Right lung (tissue), 5 donors: ENCODE results near the gene ARIH1. TPM values are rescaled to one million over a fixed set of nuclear protein-coding genes. Genes with fewer than 3 reads are reported as not detected.

Experiments
- DNase-seq, 2 donors: peaks; one replicate each; pipeline ENCODE4 v3.0.0-alpha.2; 2013
- polyA plus RNA-seq, 5 donors: library from polyadenylated mRNA; unstranded; fragments of 120-200 nt; gene quantifications; one replicate each; pipeline versions ENCODE4 v1.2.1 to v1.2.3, GENCODE V29; 2013; ENCODE audit warnings: inconsistent platforms in 1 of 5, low replicate concordance in 1 of 5; ENCODE audit not compliant: insufficient read length in 5 of 5, insufficient read depth in 1 of 5

Gene ARIH1
- polyA plus RNA-seq, 5 donors, result 158 to 211 (median 201) TPM

DNA sequence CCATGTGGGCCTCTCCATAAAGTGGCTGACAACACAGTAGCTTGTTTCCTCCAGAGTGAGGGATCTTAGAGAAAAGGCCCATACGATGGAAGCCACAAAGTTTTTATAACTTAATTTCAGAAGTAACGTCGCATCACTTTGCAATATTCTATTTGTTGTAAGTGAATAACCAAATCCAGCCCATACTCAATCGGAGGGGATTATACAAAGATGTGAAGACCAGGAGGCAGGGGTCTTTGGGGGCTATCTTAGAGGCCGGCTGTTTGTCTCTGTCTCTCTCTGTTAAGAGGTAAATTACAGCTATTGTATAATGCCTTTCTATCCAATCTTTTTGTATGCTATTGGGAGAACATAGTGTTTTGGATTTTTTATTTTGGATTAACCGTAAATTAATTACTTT lies 9.1 kb downstream of the ARIH1 start:
- DNase-seq, result no peak

- no peak for DNase-seq
Measured at GRCh38 chr15:72486144-72486543, 12.0 kb downstream of the ARIH1 start.

GRCh38 chr15:72487070-72487797 lies 13.1 kb downstream of the ARIH1 start:
- DNase-seq, result no peak

DNA sequence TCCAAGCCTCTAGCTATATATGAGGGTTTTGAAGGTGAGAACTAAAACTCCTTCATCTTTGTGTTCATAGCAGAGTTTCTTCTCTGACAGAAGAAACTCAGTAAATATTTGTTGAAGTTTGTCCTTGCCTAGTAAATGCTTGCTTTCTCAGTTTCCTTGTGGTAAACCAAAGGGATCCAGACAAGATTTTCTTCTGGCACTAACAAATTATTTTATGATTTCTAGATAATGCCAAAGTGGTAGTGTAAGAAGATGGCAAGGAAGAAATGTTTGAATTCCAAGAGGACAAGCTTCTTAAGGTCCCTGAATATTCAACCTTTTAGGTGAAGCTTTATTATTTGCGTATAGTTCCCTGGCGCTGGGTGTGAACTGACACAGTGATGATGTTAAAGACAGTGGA lies 14.4 kb downstream of the ARIH1 start:
- DNase-seq, result no peak

GRCh38 chr15:72489943-72490554 lies 15.9 kb downstream of the ARIH1 start:
- DNase-seq, result no peak

DNA sequence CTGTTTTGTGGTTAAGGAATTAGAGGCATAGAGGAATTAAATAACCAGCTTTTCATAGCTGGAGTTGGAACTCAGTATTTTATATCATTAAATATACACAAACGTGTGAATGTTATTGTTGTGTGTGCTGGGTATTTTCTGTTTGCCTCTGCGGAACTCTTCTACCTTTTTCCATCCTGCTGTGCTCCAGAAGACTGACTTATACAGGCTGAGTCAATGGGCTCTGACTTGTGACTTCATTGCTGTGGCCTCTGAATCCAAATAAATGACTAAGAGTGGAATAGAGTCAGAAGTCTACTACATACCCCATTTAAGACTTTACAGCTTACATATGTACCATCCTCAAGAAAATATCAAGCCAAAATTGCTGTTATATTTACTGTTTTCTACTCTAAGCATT lies 17.6 kb downstream of the ARIH1 start:
- DNase-seq, result no peak

- no peak for DNase-seq
Measured at GRCh38 chr15:72492733-72493132, 18.6 kb downstream of the ARIH1 start.

GRCh38 chr15:72493220-72493619 lies 19.1 kb downstream of the ARIH1 start:
- no peak for DNase-seq

DNA sequence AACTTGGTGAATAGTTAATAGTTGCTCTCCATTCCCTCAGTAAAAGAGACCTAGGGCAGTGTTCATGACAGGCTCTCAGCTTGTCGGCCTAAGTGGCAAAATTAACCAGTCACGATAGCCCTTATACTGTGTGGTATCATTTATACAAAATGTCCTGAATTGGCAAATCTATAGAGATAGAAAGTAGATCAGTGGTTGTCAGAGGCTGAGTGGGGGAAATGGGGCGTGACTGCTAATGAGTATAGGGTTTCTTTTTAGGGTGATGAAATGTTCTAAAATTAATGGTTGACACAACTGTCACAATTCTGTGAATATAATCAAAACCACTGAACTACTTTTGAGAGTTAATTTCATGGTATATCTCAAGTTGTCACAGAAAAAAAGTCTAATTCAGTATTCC lies 20.9 kb downstream of the ARIH1 start:
- no peak for DNase-seq

DNA sequence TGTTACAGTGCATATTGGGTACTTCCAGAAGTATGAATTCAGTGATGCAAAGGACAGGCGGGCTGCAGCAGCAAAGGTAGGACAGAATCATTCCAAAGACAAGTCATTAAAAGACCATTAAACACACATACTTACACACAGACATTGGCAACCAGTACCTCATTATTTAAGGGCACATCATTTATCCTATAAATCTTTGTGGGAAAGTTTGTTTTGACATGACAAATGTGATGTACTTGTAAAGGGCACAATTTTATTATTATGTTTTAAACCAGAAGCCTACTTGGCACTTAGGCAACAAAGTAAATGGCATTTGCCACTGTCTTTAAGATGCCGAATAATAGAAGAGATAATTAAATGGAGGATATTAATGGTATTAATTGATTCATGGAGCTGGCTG lies 22.7 kb downstream of the ARIH1 start:
- DNase-seq, result no peak

- no peak for DNase-seq
Measured at GRCh38 chr15:72497402-72497801, 23.3 kb downstream of the ARIH1 start.

DNA sequence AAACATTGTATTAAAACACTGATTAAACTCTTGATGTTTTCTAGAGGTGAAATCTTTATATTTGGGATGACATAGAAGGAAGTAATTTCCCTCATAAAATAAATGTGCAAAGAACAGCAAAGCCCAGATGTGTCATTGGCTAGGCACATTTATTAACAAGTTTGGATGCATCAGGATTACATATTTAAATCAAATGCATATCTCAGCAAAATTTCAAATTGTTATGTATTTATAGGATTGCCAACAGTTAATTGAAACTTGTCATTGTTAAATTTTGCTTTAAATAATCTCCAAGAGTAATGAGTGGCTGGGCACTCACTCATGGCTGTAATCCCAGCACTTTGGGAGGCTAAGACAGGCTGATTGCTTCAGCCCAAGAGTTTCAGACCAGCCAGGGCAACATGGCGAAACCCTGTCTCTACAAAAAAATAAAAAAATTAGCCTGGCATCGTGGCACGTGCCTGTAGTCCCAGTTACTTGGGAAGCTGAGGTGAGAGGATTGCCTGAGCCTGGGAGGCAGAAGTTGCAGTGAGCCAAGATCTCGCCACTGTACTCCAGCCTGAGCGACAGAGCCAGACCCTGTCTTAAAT lies 28.2 kb downstream of the ARIH1 start:
- no peak for DNase-seq

- DNase-seq, result no peak
Measured at GRCh38 chr15:72503147-72503546, 29.0 kb downstream of the ARIH1 start.

DNA sequence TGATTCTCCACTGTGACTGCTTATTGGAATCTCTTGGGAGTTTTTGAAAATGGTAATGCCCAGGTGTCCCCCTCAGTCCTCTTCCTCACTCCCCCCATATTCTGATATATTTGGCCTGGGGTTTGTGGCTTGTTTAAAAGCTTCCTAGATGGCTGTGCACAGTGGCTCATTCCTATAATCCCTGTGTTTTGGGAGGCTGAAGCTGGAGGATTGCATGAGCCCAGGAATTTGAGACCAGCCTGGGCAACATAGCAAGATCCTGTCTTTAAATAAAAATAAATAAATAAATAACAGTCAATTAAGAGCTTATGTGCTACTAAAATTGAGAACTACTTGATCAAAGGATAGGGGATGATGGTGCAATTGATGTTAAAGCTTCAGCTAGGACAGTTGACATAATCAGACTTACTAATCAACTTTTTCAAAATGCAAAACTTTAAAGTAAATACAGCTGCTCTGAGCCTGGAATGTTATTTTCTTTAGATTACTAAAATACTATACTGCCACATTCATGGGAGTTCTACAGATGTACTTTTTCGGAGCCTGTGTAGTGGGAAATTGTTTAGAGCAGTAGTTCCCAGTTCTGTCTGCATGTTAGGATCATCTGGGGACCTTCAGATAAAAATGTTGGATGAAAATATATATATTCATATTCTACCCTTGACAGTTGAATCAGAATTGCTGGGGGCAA lies 33.4 kb downstream of the ARIH1 start:
- no peak for DNase-seq

GRCh38 chr15:72509484-72509883 lies 35.4 kb downstream of the ARIH1 start:
- no peak for DNase-seq

DNA sequence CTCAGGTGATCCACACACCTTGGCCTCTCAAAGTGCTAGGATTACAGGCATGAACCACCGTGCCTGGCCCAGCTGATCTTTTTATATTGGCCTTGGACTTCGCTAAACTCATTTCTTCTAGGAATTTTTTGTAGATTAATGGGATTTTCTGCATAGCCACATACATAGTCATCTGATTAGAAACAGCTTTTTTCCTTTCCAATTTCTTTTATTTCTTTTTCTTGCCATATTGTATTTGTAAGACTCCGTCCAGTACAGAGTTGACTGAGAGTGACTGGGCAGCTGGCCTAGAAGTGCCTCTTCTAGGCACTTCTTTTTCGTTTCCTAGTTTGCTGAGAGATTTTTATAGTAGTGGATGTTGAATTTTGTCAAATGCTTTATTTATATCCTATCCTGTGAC lies 37.4 kb downstream of the ARIH1 start:
- no peak for DNase-seq

GRCh38 chr15:72515591-72516389 lies 41.7 kb downstream of the ARIH1 start:
- DNase-seq, result peak in 1 of 2 donors; percentile 20

- DNase-seq, result no peak
Measured at GRCh38 chr15:72516777-72517176, 42.6 kb downstream of the ARIH1 start.

- DNase-seq, result no peak
Measured at GRCh38 chr15:72521682-72522081, 47.6 kb downstream of the ARIH1 start.

DNA sequence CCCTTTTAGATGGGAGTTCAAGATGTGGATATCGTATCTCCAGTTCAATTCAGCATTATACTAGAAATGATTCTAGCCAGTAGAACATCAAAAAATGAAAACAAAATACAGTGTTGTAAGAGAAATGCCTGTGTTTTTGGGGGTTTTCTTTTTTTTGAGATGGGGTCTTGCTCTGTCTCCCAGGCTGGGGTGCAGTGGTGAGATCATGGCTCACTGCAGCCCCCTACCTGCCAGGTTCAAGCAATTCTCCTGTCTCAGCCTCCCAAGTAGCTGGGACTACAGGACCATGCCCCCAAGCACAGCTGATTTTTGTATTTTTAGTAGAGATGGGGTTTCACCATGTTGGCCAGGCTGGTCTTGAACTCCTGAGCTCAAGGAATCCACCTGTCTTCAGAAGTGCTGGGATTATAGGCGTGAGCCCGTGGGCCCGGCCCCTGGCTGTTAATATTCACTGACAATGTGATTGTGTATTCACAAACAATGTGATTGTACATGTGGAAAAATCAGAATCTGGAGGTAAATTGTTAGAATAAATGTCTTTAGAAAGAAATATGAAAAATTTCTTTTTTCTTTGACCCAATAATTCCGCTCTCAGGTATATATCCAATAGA lies 59.0 kb downstream of the ARIH1 start:
- no peak for DNase-seq

DNA sequence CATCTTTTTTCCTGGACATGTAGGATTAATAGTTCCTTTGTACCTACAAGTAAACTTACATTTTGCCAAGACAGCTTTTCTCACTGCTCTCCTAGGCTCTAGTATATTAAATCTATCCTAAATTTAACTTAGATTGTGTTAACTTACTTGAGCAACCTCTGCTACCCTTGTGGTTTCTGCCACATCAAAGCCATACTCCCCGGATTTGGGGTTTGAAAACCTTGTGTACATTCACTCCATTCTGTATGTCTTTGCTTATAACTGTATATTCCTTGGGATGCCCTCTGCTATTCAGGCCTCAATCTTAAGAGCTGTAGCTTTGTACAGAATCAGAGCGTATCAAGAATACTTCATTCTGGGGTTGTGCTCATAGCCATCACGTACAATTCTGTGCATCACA lies 60.4 kb downstream of the ARIH1 start:
- DNase-seq, result no peak

DNA sequence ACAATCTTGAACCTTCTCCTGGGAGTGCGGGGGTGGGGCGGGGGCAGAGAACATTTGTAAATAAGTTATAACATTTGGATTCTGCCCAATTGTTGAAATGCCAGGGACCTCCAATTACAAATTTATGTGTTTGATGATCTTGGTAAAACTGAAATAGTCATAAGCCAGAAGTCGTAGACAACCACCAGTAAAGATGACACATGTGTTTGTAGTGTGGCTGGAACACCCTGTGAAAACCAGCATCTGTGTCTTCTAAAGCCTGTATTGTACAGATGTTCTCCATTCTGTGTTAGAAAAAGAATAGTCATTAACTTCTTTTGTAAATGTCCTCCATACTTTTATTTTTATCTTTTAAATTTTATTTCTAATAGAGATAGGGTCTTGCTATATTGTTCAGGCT lies 61.8 kb downstream of the ARIH1 start:
- no peak for DNase-seq
